Fibroblast of lung (primary cell): ENCODE measurements around the gene ATG12. TPM values are rescaled to one million over a fixed set of nuclear protein-coding genes. Genes with fewer than 3 reads are reported as not detected.

ENCODE experiments used
- DNase-seq, 2 donors: peaks; one replicate each; pipeline versions ENCODE4 v3.0.0 to v3.0.0-alpha.2; 2010; ENCODE audit warnings: low read depth in 2 of 2
- H2AFZ ChIP-seq: 2 replicates; pipeline ENCODE4 v1.5.1; 2012; ENCODE audit warnings: low read length, control low read depth, inconsistent platforms
- H3K27ac ChIP-seq: 2 replicates; pipeline ENCODE4 v1.5.1; 2011; ENCODE audit warnings: low read length, control low read depth; ENCODE audit not compliant: insufficient read depth
- H3K27me3 ChIP-seq: 2 replicates; pipeline ENCODE4 v1.5.1; 2011; ENCODE audit warnings: mild to moderate bottlenecking, low read length; ENCODE audit not compliant: control insufficient read depth, insufficient read depth
- H3K36me3 ChIP-seq: 2 replicates; pipeline ENCODE4 v1.5.1; 2011; ENCODE audit warnings: low read length; ENCODE audit not compliant: control insufficient read depth, insufficient read depth
- H3K4me1 ChIP-seq: 2 replicates; pipeline ENCODE4 v1.5.1; 2011; ENCODE audit warnings: low read length; ENCODE audit not compliant: control insufficient read depth, insufficient read depth; ENCODE audit errors: extremely low read depth
- H3K4me2 ChIP-seq: 2 replicates; pipeline ENCODE4 v1.5.1; 2011; ENCODE audit warnings: low read length, control low read depth; ENCODE audit not compliant: insufficient read depth; ENCODE audit errors: extremely low read depth
- H3K4me3 ChIP-seq, 4 experiments: fragments of 200-600 bp in 1 of 4; sonication (generic) in 1 of 4; replicated peaks in 1 of 4; 2 replicates each; pipeline ENCODE4 v1.5.1; 2011 to 2016; ENCODE audit warnings: low read length in 4 of 4, low read depth in 3 of 4, mild to moderate bottlenecking in 3 of 4, control low read depth in 2 of 4, inconsistent platforms in 1 of 4, mixed read lengths in 1 of 4; ENCODE audit not compliant: insufficient read depth in 1 of 4; ENCODE audit errors: control extremely low read depth in 1 of 4
- H3K79me2 ChIP-seq: 2 replicates; pipeline ENCODE4 v1.5.1; 2012; ENCODE audit warnings: mild to moderate bottlenecking, low read length, inconsistent platforms; ENCODE audit not compliant: control insufficient read depth, insufficient read depth
- H3K9ac ChIP-seq: 2 replicates; pipeline ENCODE4 v1.5.1; 2011; ENCODE audit warnings: mild to moderate bottlenecking, low read length, control low read depth; ENCODE audit not compliant: insufficient read depth
- H3K9me3 ChIP-seq: 2 replicates; pipeline ENCODE4 v1.5.1; 2012; ENCODE audit warnings: low read depth, low read length; ENCODE audit not compliant: control insufficient read depth, insufficient read depth
- H4K20me1 ChIP-seq: 2 replicates; pipeline ENCODE4 v1.5.1; 2011; ENCODE audit warnings: low read length; ENCODE audit not compliant: control insufficient read depth, insufficient read depth; ENCODE audit errors: extremely low read depth
- EZH2 ChIP-seq: IDR thresholded peaks from 2 replicates; pipeline ENCODE4 v1.5.1; 2012; ENCODE audit warnings: low read length, control low read depth, mild to moderate bottlenecking; ENCODE audit errors: missing control alignments
- polyA plus RNA-seq, 2 donors: library from polyadenylated mRNA; depleted of rRNA in 1 of 2; stranded (reverse) in 1 of 2; unstranded in 1 of 2; fragments of >200 nt; gene quantifications; 2 replicates each; pipeline ENCODE4 v1.2.1, GENCODE V29; 2011 to 2012; ENCODE audit warnings: missing spikeins in 1 of 2
- total RNA-seq: library from RNA; depleted of rRNA; stranded (reverse); fragments of >200 nt; gene quantifications from 2 replicates; pipeline ENCODE4 v1.2.1, GENCODE V29; 2014
- TF ChIP-seq, protein P1 (sequence below), 2 donors: IDR thresholded peaks in 1 of 2; conservative IDR thresholded peaks in 1 of 2; 1 replicate in 1 of 2; 2 replicates in 1 of 2; pipeline ENCODE4 v1.5.1; 2011 to 2012; ENCODE audit warnings: low read length in 2 of 2, control low read depth in 1 of 2, inconsistent platforms in 1 of 2, low read depth in 1 of 2, mild to moderate bottlenecking in 1 of 2

The ATG12 gene
- total and polyA plus RNA-seq, 2 donors (not counting 1 experiment from before 2014, with no cell fraction given): 38.8 to 117 TPM

DNA sequence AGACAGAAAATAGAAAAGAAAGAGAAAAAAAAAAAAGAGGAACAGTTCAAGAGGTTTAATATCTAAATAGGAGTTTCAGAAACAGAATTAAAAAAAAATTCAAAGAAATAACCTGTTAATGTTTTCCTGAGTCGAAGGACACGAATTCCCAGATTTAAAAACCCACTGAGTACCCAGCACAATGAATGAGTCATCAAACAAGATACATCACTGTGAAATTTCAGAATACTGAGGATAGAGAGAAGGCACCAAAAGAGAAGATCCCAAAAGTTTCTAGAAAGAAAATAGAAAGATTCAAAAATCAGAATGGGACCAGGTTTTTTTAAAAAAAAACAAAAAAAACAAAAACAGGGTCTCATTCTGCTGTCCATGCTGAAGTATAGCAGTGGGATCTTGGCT lies 33.7 kb downstream of the ATG12 start:
- no peak overlapping the region for H3K4me2 ChIP-seq
- TF ChIP-seq EZH2: no peak
- TF ChIP-seq, protein P1, sequence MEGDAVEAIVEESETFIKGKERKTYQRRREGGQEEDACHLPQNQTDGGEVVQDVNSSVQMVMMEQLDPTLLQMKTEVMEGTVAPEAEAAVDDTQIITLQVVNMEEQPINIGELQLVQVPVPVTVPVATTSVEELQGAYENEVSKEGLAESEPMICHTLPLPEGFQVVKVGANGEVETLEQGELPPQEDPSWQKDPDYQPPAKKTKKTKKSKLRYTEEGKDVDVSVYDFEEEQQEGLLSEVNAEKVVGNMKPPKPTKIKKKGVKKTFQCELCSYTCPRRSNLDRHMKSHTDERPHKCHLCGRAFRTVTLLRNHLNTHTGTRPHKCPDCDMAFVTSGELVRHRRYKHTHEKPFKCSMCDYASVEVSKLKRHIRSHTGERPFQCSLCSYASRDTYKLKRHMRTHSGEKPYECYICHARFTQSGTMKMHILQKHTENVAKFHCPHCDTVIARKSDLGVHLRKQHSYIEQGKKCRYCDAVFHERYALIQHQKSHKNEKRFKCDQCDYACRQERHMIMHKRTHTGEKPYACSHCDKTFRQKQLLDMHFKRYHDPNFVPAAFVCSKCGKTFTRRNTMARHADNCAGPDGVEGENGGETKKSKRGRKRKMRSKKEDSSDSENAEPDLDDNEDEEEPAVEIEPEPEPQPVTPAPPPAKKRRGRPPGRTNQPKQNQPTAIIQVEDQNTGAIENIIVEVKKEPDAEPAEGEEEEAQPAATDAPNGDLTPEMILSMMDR (conservative IDR thresholded peaks at IDR 0.05 in 1 of 2, IDR thresholded peaks at IDR 0.05 in 1 of 2; ENCODE audit: low read depth in 1 of 2, low read length in 2 of 2): no peak

DNA sequence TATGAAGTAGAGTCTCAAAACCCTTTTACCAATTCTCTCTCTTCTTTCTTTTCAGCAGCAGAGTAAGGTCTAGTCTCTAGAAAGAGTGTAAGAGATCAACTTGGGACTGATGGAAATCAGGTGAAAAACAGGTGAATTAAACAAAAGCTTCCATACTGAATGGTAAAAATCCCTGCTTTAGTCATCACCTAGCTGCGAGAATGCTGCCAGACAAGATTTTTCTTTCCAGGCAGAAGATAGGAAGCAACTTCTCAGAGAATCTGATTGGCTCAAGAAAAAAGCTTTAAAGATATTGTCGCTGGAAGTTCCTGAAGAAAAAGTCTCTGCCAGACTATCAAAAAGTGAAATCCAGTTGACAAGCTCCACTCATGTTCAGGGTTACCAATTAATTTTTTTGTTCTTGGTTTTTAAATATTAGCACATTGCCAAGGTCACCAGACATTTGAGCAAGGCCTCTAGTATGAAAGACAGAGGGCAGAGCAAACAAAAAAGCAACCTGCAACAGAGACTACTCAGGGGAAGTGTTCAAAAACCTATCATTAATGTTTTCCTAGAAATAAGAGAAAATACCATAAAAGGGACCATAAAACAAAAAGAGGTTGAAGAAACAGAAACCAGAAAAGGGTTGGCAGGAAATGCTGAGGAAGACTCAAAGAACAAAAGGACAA lies 34.2 kb downstream of the ATG12 start:
- no peak for TF ChIP-seq EZH2
- TF ChIP-seq, protein P1 (conservative IDR thresholded peaks at IDR 0.05 in 1 of 2, IDR thresholded peaks at IDR 0.05 in 1 of 2; ENCODE audit: low read depth in 1 of 2, low read length in 2 of 2): no peak
- Histone ChIP-seq H3K27me3 (no peaks in the 10 kb centered on the region), H3K4me1 (no peaks in the 10 kb centered on the region), H3K4me3 (no peak overlapping the region), H3K79me2 (no peaks in the 10 kb centered on the region), H3K27ac (no peak overlapping the region), H3K9ac (no peak overlapping the region), H3K9me3 (no peaks in the 10 kb centered on the region), H2AFZ (no peak overlapping the region), H4K20me1 (no peaks in the 10 kb centered on the region), H3K4me2 (no peak overlapping the region), H3K36me3 (no peaks in the 10 kb centered on the region)
- DNase-seq: no peak

More for the DNA sequence above, 33.7 kb downstream of the ATG12 start:
- no peaks in the 10 kb centered on the region for H3K9me3 ChIP-seq
- H4K20me1 ChIP-seq: no peaks in the 10 kb centered on the region
- H3K4me3 ChIP-seq: no peak overlapping the region
- no peak overlapping the region for H3K27ac ChIP-seq
- no peaks in the 10 kb centered on the region for H3K36me3 ChIP-seq
- no peak for DNase-seq
- H3K9ac ChIP-seq: no peak overlapping the region
- H3K27me3 ChIP-seq: no peaks in the 10 kb centered on the region
- no peak overlapping the region for H2AFZ ChIP-seq
- no peaks in the 10 kb centered on the region for H3K4me1 ChIP-seq
- no peaks in the 10 kb centered on the region for H3K79me2 ChIP-seq

DNA sequence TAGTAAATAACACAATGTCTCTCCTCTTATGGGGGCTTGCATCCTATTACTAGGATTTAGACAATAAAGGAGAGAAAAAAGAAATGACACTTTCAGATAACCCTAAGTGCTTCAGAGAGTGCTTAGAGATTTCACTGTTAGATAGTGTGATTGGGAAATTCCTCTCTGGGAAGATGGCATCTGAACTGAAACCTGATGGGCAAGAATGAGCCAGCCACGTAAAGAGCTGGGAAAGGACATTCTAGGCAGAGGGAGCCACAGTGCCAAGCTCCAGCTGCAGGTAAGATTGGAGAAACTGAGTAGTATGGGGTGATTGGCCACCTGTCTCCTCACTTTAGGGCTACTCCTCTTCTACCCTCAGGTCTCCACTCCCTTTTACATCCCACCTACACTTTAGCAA lies 39.4 kb downstream of the ATG12 start:
- no peaks in the 10 kb centered on the region for H3K79me2 ChIP-seq
- H3K9me3 ChIP-seq: no peaks in the 10 kb centered on the region
- no peak overlapping the region for H2AFZ ChIP-seq
- no peaks in the 10 kb centered on the region for H3K4me1 ChIP-seq
- no peak overlapping the region for H3K9ac ChIP-seq
- no peak overlapping the region for H3K4me3 ChIP-seq
- H3K36me3 ChIP-seq: no peaks in the 10 kb centered on the region
- TF ChIP-seq, protein P1 (conservative IDR thresholded peaks at IDR 0.05 in 1 of 2, IDR thresholded peaks at IDR 0.05 in 1 of 2; ENCODE audit: low read depth in 1 of 2, low read length in 2 of 2): no peak
- no peak for TF ChIP-seq EZH2
- no peak for DNase-seq
- no peak overlapping the region for H3K27ac ChIP-seq
- no peaks in the 10 kb centered on the region for H4K20me1 ChIP-seq
- H3K27me3 ChIP-seq: no peaks in the 10 kb centered on the region
- no peak overlapping the region for H3K4me2 ChIP-seq
